Measurements from ENCODE around the gene GRIP1.

GRIP1 gene

GRCh38 chr12:66589095-66589494 is 89.8 kb downstream of the GRIP1 start:
- no peaks in the 10 kb centered on the region for H4K20me1 ChIP-seq (ENCODE audit: insufficient read depth, low read length)
- no peak for ATAC-seq (ENCODE audit: insufficient read depth, low read depth)
- no peaks in the 10 kb centered on the region for H3K36me3 ChIP-seq (ENCODE audit: insufficient read depth, low read length)
- no peaks in the 10 kb centered on the region for H3K27me3 ChIP-seq (ENCODE audit: insufficient read depth, low read length, poor library complexity)
- no peaks in the 10 kb centered on the region for H3K9me3 ChIP-seq (ENCODE audit: insufficient read depth, low read length, severe bottlenecking)
- no peak overlapping the region for H3K9ac ChIP-seq (ENCODE audit: low read depth, low read length)
- H3K4me2 ChIP-seq (ENCODE audit: insufficient read depth, low read length) = no peak overlapping the region
- H3K4me3 ChIP-seq (ENCODE audit: low read depth in 1 of 2, low read length in 2 of 2) = no peak overlapping the region
- H2AFZ ChIP-seq (ENCODE audit: low read depth, low read length) = no peak overlapping the region; the same call in 1 of the 2 replicates
- H3K27ac ChIP-seq (ENCODE audit: low read length) = no peak overlapping the region
- H3K4me1 ChIP-seq (ENCODE audit: insufficient read depth, low read length) = no peaks in the 10 kb centered on the region
- no peak for DNase-seq
- no peaks in the 10 kb centered on the region for H3K79me2 ChIP-seq (ENCODE audit: insufficient read depth, low read length)
- TF ChIP-seq EZH2 (IDR thresholded peaks at IDR 0.05; ENCODE audit: borderline replicate concordance, low read depth, low read length, severe bottlenecking) (no peak), CTCF (IDR thresholded peaks at IDR 0.05; ENCODE audit: borderline replicate concordance, extremely low read depth, low read length, poor library complexity, severe bottlenecking) (no peak)

- no peak for TF ChIP-seq EZH2 (IDR thresholded peaks at IDR 0.05; ENCODE audit: borderline replicate concordance, low read depth, low read length, severe bottlenecking)
- no peak for TF ChIP-seq CTCF (IDR thresholded peaks at IDR 0.05; ENCODE audit: borderline replicate concordance, extremely low read depth, low read length, poor library complexity, severe bottlenecking)
- Histone ChIP-seq H3K9me3 (ENCODE audit: insufficient read depth, low read length, severe bottlenecking) (no peaks in the 10 kb centered on the region), H3K4me2 (ENCODE audit: insufficient read depth, low read length) (no peak overlapping the region), H3K4me1 (ENCODE audit: insufficient read depth, low read length) (no peaks in the 10 kb centered on the region), H3K27ac (ENCODE audit: low read length) (no peak overlapping the region), H3K27me3 (ENCODE audit: insufficient read depth, low read length, poor library complexity) (no peaks in the 10 kb centered on the region), H3K36me3 (ENCODE audit: insufficient read depth, low read length) (no peaks in the 10 kb centered on the region), H4K20me1 (ENCODE audit: insufficient read depth, low read length) (no peaks in the 10 kb centered on the region), H3K79me2 (ENCODE audit: insufficient read depth, low read length) (no peaks in the 10 kb centered on the region), H3K4me3 (ENCODE audit: low read depth in 1 of 2, low read length in 2 of 2) (no peak overlapping the region), H2AFZ (ENCODE audit: low read depth, low read length) (no peak overlapping the region), H3K9ac (ENCODE audit: low read depth, low read length) (no peak overlapping the region)
- DNase-seq (no peak), ATAC-seq (ENCODE audit: insufficient read depth, low read depth) (no peak)
These were observed 91.0 kb downstream of the GRIP1 start for GRCh38 chr12:66587912-66588311.

- Histone ChIP-seq H2AFZ (ENCODE audit: low read depth, low read length) (no peak overlapping the region), H4K20me1 (ENCODE audit: insufficient read depth, low read length) (no peaks in the 10 kb centered on the region), H3K27me3 (ENCODE audit: insufficient read depth, low read length, poor library complexity) (no peaks in the 10 kb centered on the region), H3K4me2 (ENCODE audit: insufficient read depth, low read length) (no peak overlapping the region), H3K36me3 (ENCODE audit: insufficient read depth, low read length) (no peaks in the 10 kb centered on the region), H3K9ac (ENCODE audit: low read depth, low read length) (no peak overlapping the region), H3K4me1 (ENCODE audit: insufficient read depth, low read length) (no peaks in the 10 kb centered on the region), H3K9me3 (ENCODE audit: insufficient read depth, low read length, severe bottlenecking) (no peaks in the 10 kb centered on the region), H3K4me3 (ENCODE audit: low read depth in 1 of 2, low read length in 2 of 2) (no peak overlapping the region), H3K79me2 (ENCODE audit: insufficient read depth, low read length) (no peaks in the 10 kb centered on the region), H3K27ac (ENCODE audit: low read length) (no peak overlapping the region)
- TF ChIP-seq EZH2 (IDR thresholded peaks at IDR 0.05; ENCODE audit: borderline replicate concordance, low read depth, low read length, severe bottlenecking) = no peak
- no peak for TF ChIP-seq CTCF (IDR thresholded peaks at IDR 0.05; ENCODE audit: borderline replicate concordance, extremely low read depth, low read length, poor library complexity, severe bottlenecking)
- ATAC-seq (ENCODE audit: insufficient read depth, low read depth) (no peak), DNase-seq (no peak)
These were observed 94.2 kb downstream of the GRIP1 start for GRCh38 chr12:66584673-66585072.

GRCh38 chr12:66573605-66574004 is 105.3 kb downstream of the GRIP1 start:
- ATAC-seq (ENCODE audit: insufficient read depth, low read depth) (no peak), DNase-seq (no peak)
- Histone ChIP-seq H3K9ac (ENCODE audit: low read depth, low read length) (no peak overlapping the region), H3K79me2 (ENCODE audit: insufficient read depth, low read length) (no peaks in the 10 kb centered on the region), H3K4me2 (ENCODE audit: insufficient read depth, low read length) (no peak overlapping the region), H3K27me3 (ENCODE audit: insufficient read depth, low read length, poor library complexity) (no peaks in the 10 kb centered on the region), H4K20me1 (ENCODE audit: insufficient read depth, low read length) (no peaks in the 10 kb centered on the region), H3K9me3 (ENCODE audit: insufficient read depth, low read length, severe bottlenecking) (no peaks in the 10 kb centered on the region), H3K27ac (ENCODE audit: low read length) (no peak overlapping the region), H3K4me3 (ENCODE audit: low read depth in 1 of 2, low read length in 2 of 2) (no peak overlapping the region), H2AFZ (ENCODE audit: low read depth, low read length) (no peak overlapping the region), H3K36me3 (ENCODE audit: insufficient read depth, low read length) (no peaks in the 10 kb centered on the region), H3K4me1 (ENCODE audit: insufficient read depth, low read length) (no peaks in the 10 kb centered on the region)
- no peak for TF ChIP-seq EZH2 (IDR thresholded peaks at IDR 0.05; ENCODE audit: borderline replicate concordance, low read depth, low read length, severe bottlenecking)

Data from DND-41 (cell line).